A673 (cell line): ENCODE measurements around the gene ARHGAP22.

Experiments
- EZH2 ChIP-seq: fragments of 200-600 bp; sonication (generic); IDR thresholded peaks from 2 replicates; pipeline ENCODE4 v1.6.1; 2017; ENCODE audit warnings: borderline replicate concordance, low read depth, mild to moderate bottlenecking, mixed read lengths, antibody characterized with exemption, low read length; ENCODE audit not compliant: poor library complexity, severe bottlenecking
- TF ChIP-seq, protein P1 (sequence below): fragments of 300-800, 200-600 bp; sonication (generic); conservative IDR thresholded peaks from 2 replicates; pipeline ENCODE4 v1.5.1; 2017; ENCODE audit warnings: low read depth, mild to moderate bottlenecking, antibody characterized with exemption, low read length, moderate library complexity, mixed read lengths

DNA sequence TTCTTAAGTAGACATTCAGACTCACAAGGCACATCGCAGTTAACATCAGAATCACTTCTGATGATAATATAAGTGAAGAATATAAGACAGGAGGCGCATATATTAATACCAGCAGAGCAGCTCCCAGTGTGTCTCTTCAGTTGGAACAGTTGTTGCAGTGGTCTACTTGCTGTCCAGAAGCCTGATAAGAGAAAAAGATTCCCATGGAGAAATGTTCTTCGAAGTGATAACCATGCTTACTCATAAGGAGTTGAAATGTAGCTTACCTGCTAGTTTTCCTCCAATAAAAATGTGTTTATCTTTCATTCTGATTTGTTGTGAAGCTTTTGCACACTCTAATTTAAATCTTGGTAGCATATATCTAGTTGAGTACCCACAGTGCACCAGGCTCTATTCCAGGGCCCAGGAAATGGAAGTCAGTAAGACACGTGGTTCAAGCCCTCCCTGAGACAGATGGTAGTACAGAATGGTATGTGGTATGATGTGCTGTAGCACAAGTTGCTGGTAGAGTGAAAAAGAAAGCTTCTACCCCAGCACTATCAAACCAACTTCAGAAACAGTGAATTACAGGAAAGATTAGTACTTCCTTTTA lies 174.4 kb downstream of the ARHGAP22 start:
- TF ChIP-seq, protein P1, sequence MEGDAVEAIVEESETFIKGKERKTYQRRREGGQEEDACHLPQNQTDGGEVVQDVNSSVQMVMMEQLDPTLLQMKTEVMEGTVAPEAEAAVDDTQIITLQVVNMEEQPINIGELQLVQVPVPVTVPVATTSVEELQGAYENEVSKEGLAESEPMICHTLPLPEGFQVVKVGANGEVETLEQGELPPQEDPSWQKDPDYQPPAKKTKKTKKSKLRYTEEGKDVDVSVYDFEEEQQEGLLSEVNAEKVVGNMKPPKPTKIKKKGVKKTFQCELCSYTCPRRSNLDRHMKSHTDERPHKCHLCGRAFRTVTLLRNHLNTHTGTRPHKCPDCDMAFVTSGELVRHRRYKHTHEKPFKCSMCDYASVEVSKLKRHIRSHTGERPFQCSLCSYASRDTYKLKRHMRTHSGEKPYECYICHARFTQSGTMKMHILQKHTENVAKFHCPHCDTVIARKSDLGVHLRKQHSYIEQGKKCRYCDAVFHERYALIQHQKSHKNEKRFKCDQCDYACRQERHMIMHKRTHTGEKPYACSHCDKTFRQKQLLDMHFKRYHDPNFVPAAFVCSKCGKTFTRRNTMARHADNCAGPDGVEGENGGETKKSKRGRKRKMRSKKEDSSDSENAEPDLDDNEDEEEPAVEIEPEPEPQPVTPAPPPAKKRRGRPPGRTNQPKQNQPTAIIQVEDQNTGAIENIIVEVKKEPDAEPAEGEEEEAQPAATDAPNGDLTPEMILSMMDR: no peak
- TF ChIP-seq EZH2: no peak
